Muscle layer of duodenum (tissue), 2 donors: ENCODE data around the gene TPMT.
A peak's percentile ranks its signal among the peaks of the same experiment; 100 is the strongest.
"Not testable (repeated sequence)": the region's sequence is repeated elsewhere in the genome, so short reads cannot be mapped to it uniquely, and the experiment has no call there.

Experiments used
- H3K27ac ChIP-seq: one replicate; pipeline ENCODE4 v1.7.0; 2013; ENCODE audit warnings: mild to moderate bottlenecking, low read length
- H3K27me3 ChIP-seq: one replicate; pipeline ENCODE4 v1.7.0; 2013; ENCODE audit warnings: low read depth, mild to moderate bottlenecking, control low read depth, low read length
- H3K36me3 ChIP-seq, 2 donors: one replicate each; pipeline ENCODE4 v1.7.0; 2013; ENCODE audit warnings: low read length in 2 of 2, control low read depth in 1 of 2, mild to moderate bottlenecking in 1 of 2; ENCODE audit not compliant: insufficient read depth in 2 of 2, control insufficient read depth in 1 of 2
- H3K4me1 ChIP-seq, 2 donors: one replicate each; pipeline ENCODE4 v1.7.0; 2013; ENCODE audit warnings: low read length in 2 of 2, mild to moderate bottlenecking in 2 of 2, control low read depth in 1 of 2, moderate library complexity in 1 of 2; ENCODE audit not compliant: insufficient read depth in 2 of 2, control insufficient read depth in 1 of 2
- H3K4me3 ChIP-seq, 2 donors: one replicate each; pipeline ENCODE4 v1.7.0; 2013; ENCODE audit warnings: low read length in 2 of 2, low read depth in 1 of 2, mild to moderate bottlenecking in 1 of 2
- H3K9me3 ChIP-seq, 2 donors: one replicate each; pipeline ENCODE4 v1.7.0; 2013; ENCODE audit warnings: low read length in 2 of 2, control low read depth in 1 of 2, mild to moderate bottlenecking in 1 of 2; ENCODE audit not compliant: control insufficient read depth in 1 of 2
- donor health status: healthy.

TPMT gene

GRCh38 chr6:18155150-18155863 is 430 bp upstream of the TPMT start, which contains the start of gene KDM1B:
TSS of gene KDM1B (plus strand) at chr6:18155422. CDS start at chr6:18159896, 4,474 bp downstream.
- peaks cover 5 to 8% of the 10 kb centered on the region in 2 donors for H3K36me3 ChIP-seq
- peak within 1 kb of the TSS; percentile 75 for H3K27ac ChIP-seq
- H3K27me3 ChIP-seq = no peaks in the 10 kb centered on the region

GRCh38 chr6:18153311-18153703 is 1.6 kb downstream of the TPMT start:
- Histone ChIP-seq H3K27ac (no peak overlapping the region), H3K36me3 (no peaks in the 10 kb centered on the region), H3K27me3 (no peaks in the 10 kb centered on the region), H3K4me1 (peaks cover 3 to 18% of the 10 kb centered on the region in 2 donors), H3K4me3 (peak overlapping the region in 1 of 2 donors; percentile 83), H3K9me3 (no peaks in the 10 kb centered on the region)

More at GRCh38 chr6:18155150-18155863, 430 bp upstream of the TPMT start, which contains the start of gene KDM1B:
- Histone ChIP-seq H3K9me3 (no peaks in the 10 kb centered on the region), H3K4me1 (peaks cover 3 to 18% of the 10 kb centered on the region in 2 donors), H3K4me3 (peak within 1 kb of the TSS; percentile 86 to 97)

- Histone ChIP-seq H3K27me3 (no peaks in the 10 kb centered on the region), H3K4me1 (peaks cover 3 to 18% of the 10 kb centered on the region in 2 donors), H3K4me3 (no peak overlapping the region), H3K36me3 (peaks cover 0 to 5% of the 10 kb centered on the region in 2 donors), H3K27ac (no peak overlapping the region), H3K9me3 (no peaks in the 10 kb centered on the region)
Observed at GRCh38 chr6:18151801-18152200, 3.1 kb downstream of the TPMT start.

- H3K27ac ChIP-seq, H3K9me3 ChIP-seq, H3K36me3 ChIP-seq, H3K4me3 ChIP-seq, H3K27me3 ChIP-seq: not testable (repeated sequence)
- peaks cover 3 to 16% of the 10 kb centered on the region in 2 donors for H3K4me1 ChIP-seq
Observed at GRCh38 chr6:18151391-18151790, 3.5 kb downstream of the TPMT start.

- Histone ChIP-seq H3K27me3 (no peaks in the 10 kb centered on the region), H3K9me3 (no peaks in the 10 kb centered on the region), H3K4me3 (no peak overlapping the region), H3K36me3 (peaks cover 0 to 6% of the 10 kb centered on the region in 2 donors), H3K4me1 (peaks cover 3 to 4% of the 10 kb centered on the region in 2 donors), H3K27ac (no peak overlapping the region)
Observed at GRCh38 chr6:18148304-18149025, 6.4 kb downstream of the TPMT start.

- no peaks in the 10 kb centered on the region for H3K9me3 ChIP-seq
- no peak overlapping the region for H3K4me3 ChIP-seq
- peaks cover 7 to 14% of the 10 kb centered on the region in 2 donors for H3K36me3 ChIP-seq
- H3K4me1 ChIP-seq = no peaks in the 10 kb centered on the region
- no peaks in the 10 kb centered on the region for H3K27me3 ChIP-seq
- no peak overlapping the region for H3K27ac ChIP-seq
Observed at GRCh38 chr6:18147616-18148015, 7.3 kb downstream of the TPMT start.

GRCh38 chr6:18147160-18147559 is 7.7 kb downstream of the TPMT start:
- H3K4me3 ChIP-seq = no peak overlapping the region
- H3K36me3 ChIP-seq = peaks cover 9 to 18% of the 10 kb centered on the region in 2 donors
- H3K27ac ChIP-seq = no peak overlapping the region
- H3K9me3 ChIP-seq = no peaks in the 10 kb centered on the region
- no peaks in the 10 kb centered on the region for H3K27me3 ChIP-seq
- H3K4me1 ChIP-seq = no peaks in the 10 kb centered on the region

GRCh38 chr6:18142591-18142861 is 12.4 kb downstream of the TPMT start:
- Histone ChIP-seq H3K27ac (no peak overlapping the region), H3K4me1 (no peaks in the 10 kb centered on the region), H3K36me3 (peaks cover 9 to 30% of the 10 kb centered on the region in 2 donors), H3K4me3 (no peak overlapping the region), H3K27me3 (no peaks in the 10 kb centered on the region), H3K9me3 (no peaks in the 10 kb centered on the region)

GRCh38 chr6:18141805-18142590 is 12.9 kb downstream of the TPMT start:
- no peaks in the 10 kb centered on the region for H3K27me3 ChIP-seq
- no peaks in the 10 kb centered on the region for H3K9me3 ChIP-seq
- H3K4me3 ChIP-seq = no peak overlapping the region
- H3K36me3 ChIP-seq = peaks cover 9 to 26% of the 10 kb centered on the region in 2 donors
- no peak overlapping the region for H3K27ac ChIP-seq
- H3K4me1 ChIP-seq = no peaks in the 10 kb centered on the region

GRCh38 chr6:18139935-18140621 is 14.8 kb downstream of the TPMT start:
- Histone ChIP-seq H3K27me3 (no peaks in the 10 kb centered on the region), H3K27ac (no peak overlapping the region), H3K36me3 (peaks cover 9 to 30% of the 10 kb centered on the region in 2 donors), H3K4me3 (no peak overlapping the region), H3K4me1 (no peaks in the 10 kb centered on the region), H3K9me3 (no peaks in the 10 kb centered on the region)

- peaks cover 9 to 40% of the 10 kb centered on the region in 2 donors for H3K36me3 ChIP-seq
- H3K4me1 ChIP-seq = no peaks in the 10 kb centered on the region
- H3K27ac ChIP-seq = no peak overlapping the region
- H3K4me3 ChIP-seq = no peak overlapping the region
- no peaks in the 10 kb centered on the region for H3K27me3 ChIP-seq
- H3K9me3 ChIP-seq = no peaks in the 10 kb centered on the region
Observed at GRCh38 chr6:18138906-18139305, 16.0 kb downstream of the TPMT start.
